H4 (cell line): ENCODE data around the gene RILPL1. TPM values are rescaled to one million over a fixed set of nuclear protein-coding genes. Genes with fewer than 3 reads are reported as not detected.
"Not testable (repeated sequence)": the region's sequence is repeated elsewhere in the genome, so short reads cannot be mapped to it uniquely, and the experiment has no call there.

Experiments used
- DNase-seq: peaks from one replicate; pipeline ENCODE4 v3.0.0-alpha.2; 2015; ENCODE audit warnings: low spot score
- total RNA-seq: library from RNA; depleted of rRNA; stranded (reverse); fragments of >200 nt; shearing (Covaris generic); gene quantifications from 2 replicates; pipeline ENCODE4 v1.2.3, GENCODE V29; 2014

The RILPL1 gene
- total RNA-seq, 1 experiment from 2014 or later: 10.8 TPM

DNA sequence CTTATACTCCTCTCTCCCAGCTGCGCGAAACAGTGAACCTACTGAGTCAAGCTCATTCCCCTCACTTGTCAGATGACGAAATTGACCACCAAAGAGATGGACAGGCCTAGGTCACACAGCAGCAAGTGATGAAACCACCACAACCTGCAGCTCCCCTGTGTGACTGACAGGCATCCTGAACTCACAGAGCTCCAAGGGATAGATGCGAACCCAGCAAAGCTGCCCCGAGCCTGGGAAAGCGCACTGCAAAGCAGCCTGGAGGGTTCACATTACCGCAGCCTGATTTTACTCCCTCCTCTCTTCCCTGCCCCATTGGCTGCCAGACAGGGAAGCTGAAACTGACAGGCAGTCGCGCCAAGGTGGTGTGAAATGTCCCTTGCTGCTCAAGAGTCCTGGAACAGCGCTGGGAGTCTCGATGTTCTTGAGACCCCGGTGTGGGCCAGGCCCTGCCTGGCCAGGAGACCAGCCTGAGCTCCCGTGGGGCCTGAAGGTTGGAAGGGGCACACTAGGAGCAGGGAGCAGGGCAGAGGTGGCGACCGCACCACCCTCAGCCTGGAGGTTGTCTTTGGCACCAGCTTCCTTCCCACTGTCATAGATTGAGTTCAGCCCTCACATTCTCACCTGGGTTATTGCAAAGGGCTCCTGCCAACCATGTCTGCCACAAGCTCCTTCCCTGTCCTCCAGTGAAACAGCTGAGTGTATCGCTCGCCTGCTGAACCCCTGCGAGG is 39.2 kb downstream of the RILPL1 start:
- no peak for DNase-seq

- not testable (repeated sequence) for DNase-seq
Measured at GRCh38 chr12:123492339-123493039, 41.0 kb downstream of the RILPL1 start.

DNA sequence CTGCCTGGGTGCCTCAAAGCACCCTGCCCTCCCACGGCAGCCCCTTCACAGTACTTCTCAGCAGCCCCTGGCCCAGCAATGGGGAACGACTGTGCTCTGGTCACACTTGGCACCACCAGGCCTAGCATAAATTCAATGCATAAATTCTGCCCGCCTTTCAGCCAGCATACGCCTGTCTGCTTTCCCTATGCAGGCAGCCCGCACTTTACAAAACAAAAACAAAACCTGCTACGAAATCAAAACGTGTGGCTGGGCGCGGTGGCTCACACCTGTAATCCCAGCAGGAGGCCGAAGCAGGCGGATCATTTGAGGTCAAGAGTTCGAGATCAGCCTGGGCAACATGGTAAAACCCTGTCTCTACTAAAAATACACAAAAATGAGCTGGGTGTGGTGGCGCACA is 42.0 kb downstream of the RILPL1 start:
- no peak for DNase-seq

DNA sequence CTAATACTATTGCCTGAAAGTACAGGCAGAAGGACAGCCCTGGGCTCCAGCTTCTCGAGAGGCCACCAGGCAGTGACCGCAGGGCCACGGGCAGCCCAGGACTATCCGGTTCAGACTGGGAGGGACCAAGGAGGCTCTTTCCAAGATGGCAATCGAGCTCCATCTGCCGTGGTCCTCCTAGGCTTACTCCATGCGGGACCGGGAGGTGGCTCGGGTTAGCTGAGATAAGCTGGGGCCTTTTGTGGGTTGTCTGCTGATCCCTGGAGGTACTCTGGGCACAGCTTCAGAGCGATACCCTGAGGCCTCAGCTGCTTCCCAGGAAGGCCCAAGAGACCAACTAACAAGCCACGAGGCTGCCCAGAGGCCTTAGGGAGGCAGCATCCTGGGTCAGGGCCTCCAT is 42.5 kb downstream of the RILPL1 start:
- DNase-seq: no peak

DNA sequence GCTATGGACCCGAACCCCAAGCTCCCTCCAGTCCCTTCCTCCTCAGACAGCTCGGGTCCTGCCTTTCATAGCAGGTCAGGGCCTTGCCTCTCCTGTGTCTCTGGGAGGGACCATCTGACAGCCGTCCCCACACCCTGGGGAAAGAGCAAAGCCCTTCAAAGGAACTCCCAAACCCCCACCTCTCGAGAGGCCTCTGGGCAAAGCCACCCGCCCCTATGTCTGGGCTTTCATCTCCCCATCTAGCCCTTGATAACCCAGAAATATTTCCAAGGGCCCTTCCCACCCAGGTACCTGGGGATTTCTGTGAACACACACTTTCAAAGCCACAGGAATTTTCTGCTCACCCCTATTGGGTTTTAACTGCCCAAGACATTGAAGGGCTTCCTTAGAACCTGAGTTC is 43.4 kb downstream of the RILPL1 start:
- DNase-seq: no peak

DNA sequence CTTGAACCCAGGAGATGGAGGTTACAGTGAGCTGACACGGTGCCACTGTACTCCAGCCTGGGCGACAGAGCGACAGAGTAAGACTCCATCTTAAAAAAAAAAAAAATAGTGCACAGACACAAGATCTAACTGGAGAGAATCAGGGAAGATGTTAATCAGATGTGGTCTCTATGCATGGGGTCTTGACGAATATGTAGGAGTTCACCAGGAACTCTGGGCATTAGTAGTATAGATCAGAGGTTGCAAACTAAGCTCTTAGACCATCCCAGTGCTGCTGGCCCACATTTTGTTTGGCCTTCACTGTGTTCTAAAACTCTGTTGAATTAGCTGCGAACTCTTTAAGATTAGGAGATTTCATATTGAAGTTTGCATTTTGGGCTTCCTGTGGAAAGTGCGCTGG is 43.9 kb downstream of the RILPL1 start:
- DNase-seq: no peak

GRCh38 chr12:123488539-123489230 is 44.8 kb downstream of the RILPL1 start:
- no peak for DNase-seq

DNA sequence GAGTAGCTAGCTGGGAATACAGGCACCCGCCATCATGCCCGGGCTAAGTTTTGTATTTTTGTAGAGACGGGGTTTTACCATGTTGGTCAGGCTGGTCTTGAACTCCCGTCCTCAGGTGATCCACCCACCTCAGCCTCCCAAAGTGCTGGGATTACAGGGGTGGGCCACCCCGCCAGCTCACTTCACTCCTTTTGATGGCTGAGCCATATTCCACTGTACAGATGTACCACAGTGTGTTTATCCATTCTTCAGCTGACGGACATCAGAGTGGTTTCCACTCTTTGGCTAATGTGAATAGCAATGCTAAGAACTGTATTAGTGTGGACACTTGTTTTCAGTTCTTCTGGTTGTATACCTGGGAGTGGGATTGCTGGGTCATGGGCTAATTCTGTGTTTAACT is 46.1 kb downstream of the RILPL1 start:
- DNase-seq: no peak

DNA sequence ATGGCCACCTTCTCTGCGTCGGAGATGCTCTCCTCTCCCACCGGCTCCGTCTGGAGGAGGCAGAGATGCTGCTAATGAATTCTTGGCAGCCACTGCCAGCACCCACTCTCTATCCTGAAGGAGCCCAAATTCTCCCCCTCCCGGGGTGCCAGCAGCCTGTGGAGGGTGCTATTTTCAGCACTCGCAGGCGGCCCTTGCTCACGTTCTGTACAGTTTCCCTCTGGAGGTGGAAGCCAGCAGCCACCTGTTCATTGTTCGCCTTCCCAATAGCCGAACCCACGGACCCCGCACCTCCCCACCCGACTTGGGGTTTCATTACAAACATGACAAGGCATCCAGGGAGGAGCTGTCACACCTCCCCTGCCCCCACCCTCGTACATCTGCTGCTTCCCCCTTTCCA is 47.8 kb downstream of the RILPL1 start:
- DNase-seq: no peak

GRCh38 chr12:123483602-123484248 is 49.8 kb downstream of the RILPL1 start:
- no peak for DNase-seq

- DNase-seq: no peak
Measured at GRCh38 chr12:123482876-123483275, 50.6 kb downstream of the RILPL1 start.

DNA sequence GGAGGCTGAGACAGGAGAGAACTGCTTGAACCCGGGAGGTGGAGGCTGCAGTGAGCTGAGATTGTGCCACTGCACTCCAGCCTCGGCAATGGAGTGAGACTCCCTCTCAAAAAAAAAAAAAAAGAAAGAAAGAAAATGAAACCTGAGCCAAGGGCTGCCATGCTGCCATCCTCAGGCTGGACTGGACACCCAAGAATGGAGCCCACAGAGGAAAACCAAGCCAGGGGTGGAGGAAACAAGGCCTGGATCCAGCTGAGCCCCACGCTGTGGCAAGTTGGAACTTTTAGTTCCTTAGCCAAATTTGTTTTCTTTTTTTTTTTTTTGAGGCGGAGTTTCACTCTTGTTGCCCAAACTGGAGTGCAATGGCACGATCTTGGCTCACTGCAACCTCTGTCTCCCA is 52.3 kb downstream of the RILPL1 start:
- not testable (repeated sequence) for DNase-seq

DNA sequence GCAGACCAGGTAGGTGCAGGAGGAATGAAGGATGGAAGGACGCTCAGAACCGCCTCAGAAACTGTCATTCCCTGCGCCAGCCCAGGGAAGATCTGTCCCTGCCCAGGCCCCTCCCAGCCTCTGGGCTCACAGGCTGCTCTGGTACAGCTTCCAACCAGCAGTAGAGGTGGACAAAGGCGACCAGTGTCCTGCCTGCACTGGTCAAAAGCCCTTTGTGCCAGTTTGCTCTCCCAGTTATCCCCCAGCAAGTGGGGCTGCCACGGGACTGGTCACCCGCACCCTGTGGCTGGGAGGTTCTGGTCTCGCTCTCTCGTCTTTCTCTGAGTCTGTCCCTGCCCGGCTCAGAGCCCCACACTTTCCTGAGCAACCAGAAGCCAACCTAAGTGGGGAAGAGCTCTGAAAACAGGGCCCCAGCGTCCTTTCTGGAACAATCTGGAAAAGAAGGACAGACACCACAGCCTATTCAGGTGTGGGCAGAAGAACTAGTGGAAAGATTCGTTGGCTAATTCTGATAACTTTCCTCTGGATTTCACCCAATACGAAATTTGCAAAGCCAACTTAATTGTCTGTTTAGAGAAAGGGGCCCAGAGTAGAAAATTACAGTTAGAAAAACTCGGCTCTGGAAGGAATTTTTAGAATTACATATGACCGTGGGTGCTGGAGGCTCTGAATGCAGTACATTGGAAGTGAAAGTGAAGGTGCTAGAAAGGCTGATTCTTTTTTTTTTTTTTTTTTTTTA is 53.9 kb downstream of the RILPL1 start:
- DNase-seq: no peak

DNA sequence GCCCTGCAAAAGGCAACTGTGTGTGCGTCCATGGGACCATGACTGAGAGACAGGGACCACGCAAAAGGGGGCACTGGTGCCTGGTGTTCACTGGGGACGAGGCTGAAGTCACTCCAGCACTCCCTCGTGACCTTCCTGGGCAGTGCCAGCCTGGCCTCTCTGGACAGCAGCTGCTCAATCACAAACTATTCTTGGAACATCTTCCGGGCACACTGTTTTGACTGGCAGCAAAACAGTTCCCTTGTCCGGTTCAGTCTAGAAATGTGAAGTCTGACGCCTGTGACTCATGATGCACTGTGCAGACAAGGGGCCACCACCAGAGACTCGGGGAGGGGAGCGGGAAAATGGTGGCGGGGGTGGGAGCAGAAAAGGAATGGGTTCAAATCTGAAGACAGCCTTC is 54.8 kb downstream of the RILPL1 start:
- no peak for DNase-seq

- DNase-seq: no peak
Measured at GRCh38 chr12:123478069-123478468, 55.5 kb downstream of the RILPL1 start.

DNA sequence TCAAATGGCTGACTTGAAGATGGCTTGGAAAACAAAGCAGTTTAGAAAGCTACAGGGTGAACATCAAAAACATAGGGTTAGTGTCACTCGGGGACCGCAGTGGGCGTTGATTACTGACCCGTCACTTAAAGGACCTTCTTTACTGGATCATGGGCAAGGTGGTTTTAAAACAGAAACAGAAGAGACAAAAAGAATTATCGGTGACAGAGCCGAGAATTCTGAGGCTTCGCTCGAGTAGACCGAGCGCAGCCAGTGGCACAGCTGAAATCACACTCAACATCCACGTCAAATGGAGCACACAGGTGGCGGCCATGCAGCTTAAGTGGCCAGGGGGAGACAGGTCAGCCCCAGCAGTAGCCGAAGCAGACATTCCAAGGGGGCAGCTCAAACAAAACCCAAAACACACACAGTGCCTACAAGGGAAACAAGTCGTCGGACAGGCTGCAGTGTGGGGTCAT is 58.2 kb downstream of the RILPL1 start:
- no peak for DNase-seq

DNA sequence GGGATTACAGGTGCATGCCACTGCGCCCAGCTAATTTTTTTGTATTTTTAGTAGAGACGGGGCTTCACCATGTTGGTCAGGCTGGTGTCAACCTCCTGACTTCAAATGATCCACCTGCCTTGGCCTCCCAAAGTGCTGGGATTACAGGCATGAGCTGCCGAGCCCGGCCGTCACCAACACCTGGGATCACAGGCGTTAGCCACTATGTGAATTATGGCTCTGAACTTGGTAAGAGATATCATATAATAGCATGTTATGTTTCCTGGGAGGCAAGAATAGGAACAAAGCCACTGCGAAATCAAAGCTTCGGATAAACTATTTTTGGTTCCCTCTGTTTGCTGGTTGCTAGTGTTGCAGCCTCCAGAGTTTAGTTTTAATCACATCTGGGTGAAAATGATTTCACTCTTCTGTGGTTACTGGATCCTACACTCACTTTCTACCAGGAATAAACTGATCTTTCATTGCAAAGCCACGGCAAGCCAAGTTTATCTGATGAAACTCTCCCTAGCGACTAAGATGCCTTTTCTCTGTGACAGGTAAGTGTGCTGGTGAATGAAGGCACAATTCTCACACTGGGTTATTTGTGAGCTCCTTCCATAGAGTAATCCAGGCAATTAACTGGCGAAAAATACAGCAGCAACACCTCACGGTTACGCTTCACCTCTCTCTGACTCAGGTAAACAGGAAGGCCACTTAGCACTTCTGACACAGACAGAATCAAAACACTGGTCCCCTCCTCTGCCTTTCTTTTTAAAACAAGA is 58.9 kb downstream of the RILPL1 start:
- no peak for DNase-seq

- no peak for DNase-seq
Measured at GRCh38 chr12:123472438-123472849, 61.1 kb downstream of the RILPL1 start.

- no peak for DNase-seq
Measured at GRCh38 chr12:123471374-123472068, 62.0 kb downstream of the RILPL1 start.

GRCh38 chr12:123469978-123470377 is 63.5 kb downstream of the RILPL1 start:
- DNase-seq: no peak
